Effector memory CD8-positive, alpha-beta T cell (primary cell): ENCODE measurements around the gene PPIL1.

Experiments
- ATAC-seq: fragments of 150-1000 bp; cut with Tn5 transposase; replicated peaks from 2 replicates; pipeline ENCODE4 v1.10.0; 2021; ENCODE audit warnings: mild to moderate bottlenecking, moderate library complexity
- DNase-seq, 3 experiments: peaks; one replicate each; pipeline ENCODE4 v3.0.0; 2021
- H3K27ac Mint-ChIP-seq, 2 donors: one replicate each; pipeline ENCODE4 v1.8.0; 2022; ENCODE audit warnings: mild to moderate bottlenecking in 2 of 2, mixed read lengths in 2 of 2, moderate library complexity in 2 of 2
- H3K27me3 Mint-ChIP-seq, 2 donors: one replicate each; pipeline ENCODE4 v1.8.0; 2022; ENCODE audit warnings: mixed read lengths in 2 of 2
- H3K36me3 Mint-ChIP-seq: one replicate; pipeline ENCODE4 v1.8.0; 2022; ENCODE audit warnings: mild to moderate bottlenecking, moderate library complexity, mixed read lengths; ENCODE audit not compliant: insufficient read depth
- H3K4me1 Mint-ChIP-seq, 2 donors: one replicate each; pipeline ENCODE4 v1.8.0; 2022; ENCODE audit warnings: low read depth in 2 of 2, mixed read lengths in 2 of 2
- H3K4me3 Mint-ChIP-seq, 2 donors: one replicate each; pipeline ENCODE4 v1.8.0; 2022; ENCODE audit warnings: mild to moderate bottlenecking in 2 of 2, mixed read lengths in 2 of 2, moderate library complexity in 2 of 2
- H3K9me3 Mint-ChIP-seq, 2 donors: one replicate each; pipeline ENCODE4 v1.8.0; 2022; ENCODE audit warnings: mixed read lengths in 2 of 2

The PPIL1 gene

DNA sequence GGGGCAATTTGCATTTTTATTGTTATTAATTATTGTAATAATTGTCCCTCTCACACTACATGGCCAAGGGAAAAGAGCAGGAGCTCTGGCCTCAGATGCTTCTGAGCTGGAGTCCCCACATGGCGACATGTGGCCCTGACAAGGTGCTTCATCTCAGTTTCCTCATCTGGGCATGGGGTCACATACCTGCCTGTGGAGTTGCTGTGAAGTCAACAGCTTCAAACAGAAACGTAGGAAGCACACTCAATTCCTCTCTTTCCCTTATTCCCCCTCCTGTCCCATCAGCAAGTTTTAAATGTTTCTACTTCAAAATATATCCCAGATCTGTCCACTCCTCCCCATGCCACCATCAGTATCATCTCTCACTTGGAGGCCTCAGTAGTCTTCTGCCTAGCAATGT, 44.0 kb downstream of the PPIL1 start:
- peaks cover 3% of the 10 kb centered on the region for H3K36me3 Mint-ChIP-seq
- H3K27me3 Mint-ChIP-seq: peaks cover 17 to 25% of the 10 kb centered on the region in 2 donors
- no peak overlapping the region for H3K27ac Mint-ChIP-seq
- DNase-seq: no peak
- no peak for ATAC-seq
- no peaks in the 10 kb centered on the region for H3K9me3 Mint-ChIP-seq
- H3K4me1 Mint-ChIP-seq: peaks cover 0 to 6% of the 10 kb centered on the region in 2 donors
- no peak overlapping the region for H3K4me3 Mint-ChIP-seq

DNA sequence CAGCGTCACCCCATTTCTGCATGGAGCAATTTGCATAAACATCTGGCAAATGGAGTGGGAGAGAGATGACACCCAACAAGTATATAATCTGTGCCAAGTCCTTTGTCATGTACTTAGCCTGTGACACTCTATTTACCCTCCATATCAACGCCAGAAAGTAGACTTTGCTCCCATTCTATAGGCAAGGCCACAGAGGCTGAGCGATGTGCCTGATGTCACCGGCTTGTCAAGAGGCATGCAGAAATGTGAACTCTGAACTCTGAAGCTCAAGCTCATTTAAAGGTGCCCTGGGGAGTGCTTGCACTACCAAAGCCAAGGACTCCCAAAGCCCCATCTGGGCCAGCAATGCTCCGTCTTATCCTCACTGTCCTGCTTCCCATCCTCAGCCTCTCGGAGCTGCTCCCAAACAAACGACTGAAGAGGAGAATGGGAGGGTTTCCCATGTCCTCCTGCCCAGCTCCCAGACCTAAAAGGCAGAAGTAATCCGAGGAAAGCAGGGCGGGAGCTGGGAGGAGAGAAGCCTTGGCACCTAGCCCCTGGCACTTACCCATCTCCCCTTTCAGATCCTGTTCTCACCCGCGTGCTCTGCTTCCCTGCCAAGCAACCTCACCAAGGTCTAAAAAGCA, 44.6 kb downstream of the PPIL1 start:
- DNase-seq (no peak), ATAC-seq (no peak)
- Mint-ChIP-seq H3K9me3 (no peaks in the 10 kb centered on the region), H3K36me3 (peaks cover 3% of the 10 kb centered on the region), H3K4me3 (no peak overlapping the region), H3K27ac (no peak overlapping the region), H3K27me3 (peaks cover 21 to 30% of the 10 kb centered on the region in 2 donors), H3K4me1 (peaks cover 0 to 6% of the 10 kb centered on the region in 2 donors)

DNA sequence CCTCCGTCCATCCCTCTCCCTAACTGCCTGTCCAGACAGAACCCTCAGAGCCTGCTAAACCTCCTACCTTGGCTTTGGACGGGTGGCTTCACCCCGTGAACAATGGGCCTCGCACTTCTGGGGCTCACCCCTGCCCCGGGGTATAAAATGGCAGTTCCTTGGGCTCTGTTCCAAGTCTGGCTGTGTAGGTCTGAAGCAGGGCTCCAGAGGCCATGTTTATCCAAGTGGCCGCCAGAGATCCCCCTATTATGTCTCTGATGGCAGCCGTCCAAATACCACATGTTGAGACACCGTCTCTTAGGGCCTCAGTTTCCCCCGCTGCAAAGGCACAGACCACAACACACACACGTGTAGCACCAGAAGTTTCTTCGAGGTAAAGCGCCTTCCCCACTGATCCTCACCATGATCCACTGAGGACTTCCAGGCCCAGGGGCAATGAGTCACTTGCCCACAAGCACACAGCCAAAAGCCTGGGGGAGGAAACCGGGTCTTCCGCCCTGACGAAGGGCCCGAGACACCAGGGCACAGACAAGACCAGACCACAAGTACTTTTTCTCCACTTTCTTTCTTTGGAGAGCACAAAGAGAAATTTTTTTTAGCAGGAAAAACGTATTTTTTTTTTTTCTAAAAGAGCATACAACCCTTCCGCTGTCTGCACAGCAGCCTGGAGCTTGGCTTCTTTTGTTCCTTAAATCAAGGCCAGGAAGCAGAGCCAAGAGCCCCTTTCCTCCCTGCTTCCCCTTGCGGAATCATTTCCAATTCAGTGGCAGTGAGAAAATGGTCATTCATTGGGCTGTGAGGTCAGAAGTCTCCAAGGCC, 47.1 kb downstream of the PPIL1 start:
- DNase-seq: no peak
- H3K27ac Mint-ChIP-seq: no peak overlapping the region

DNA sequence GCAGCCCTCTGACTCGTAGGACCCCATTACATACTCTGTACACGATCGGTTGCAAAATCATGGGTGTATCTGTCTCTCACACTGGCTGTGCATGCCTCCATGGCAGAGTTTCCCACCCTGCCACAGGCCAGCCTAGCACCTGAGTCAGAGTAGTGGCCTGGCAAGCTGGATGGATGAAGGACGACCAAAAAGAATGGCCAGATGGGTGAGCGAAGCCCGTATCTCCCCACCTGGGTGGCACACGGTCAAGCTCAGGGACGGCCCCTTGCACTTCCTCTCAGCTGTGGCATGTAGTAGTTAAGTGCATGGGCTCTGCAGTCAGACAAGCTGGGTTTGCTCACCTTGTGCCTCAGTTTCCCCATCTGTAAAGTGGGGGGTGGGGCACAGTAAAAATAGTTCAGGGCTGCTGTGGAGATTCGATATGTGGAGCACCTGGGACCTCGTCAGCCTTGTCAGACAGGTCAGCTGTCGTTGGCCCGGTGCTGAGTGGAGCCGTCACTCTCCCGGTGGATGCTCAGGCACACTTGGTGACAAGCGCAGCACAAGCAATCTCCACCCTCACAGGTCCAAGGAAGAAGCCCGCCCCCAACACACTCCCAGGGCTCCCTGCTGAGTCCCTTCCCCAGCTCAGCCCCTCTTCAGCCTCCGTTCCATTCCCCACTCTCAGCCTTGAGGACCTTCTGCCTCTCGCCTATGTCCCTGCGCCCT, 47.9 kb downstream of the PPIL1 start:
- ATAC-seq (no peak), DNase-seq (no peak)
- H3K4me1 Mint-ChIP-seq: peaks cover 0 to 6% of the 10 kb centered on the region in 2 donors
- H3K27ac Mint-ChIP-seq: no peak overlapping the region
- peaks cover 21 to 56% of the 10 kb centered on the region in 2 donors for H3K27me3 Mint-ChIP-seq
- no peaks in the 10 kb centered on the region for H3K36me3 Mint-ChIP-seq
- no peaks in the 10 kb centered on the region for H3K9me3 Mint-ChIP-seq
- H3K4me3 Mint-ChIP-seq: no peak overlapping the region

More for the DNA sequence above, 47.1 kb downstream of the PPIL1 start:
- ATAC-seq: no peak
- Mint-ChIP-seq H3K27me3 (peaks cover 21 to 53% of the 10 kb centered on the region in 2 donors), H3K4me3 (no peak overlapping the region), H3K36me3 (no peaks in the 10 kb centered on the region), H3K9me3 (no peaks in the 10 kb centered on the region), H3K4me1 (peaks cover 0 to 6% of the 10 kb centered on the region in 2 donors)

DNA sequence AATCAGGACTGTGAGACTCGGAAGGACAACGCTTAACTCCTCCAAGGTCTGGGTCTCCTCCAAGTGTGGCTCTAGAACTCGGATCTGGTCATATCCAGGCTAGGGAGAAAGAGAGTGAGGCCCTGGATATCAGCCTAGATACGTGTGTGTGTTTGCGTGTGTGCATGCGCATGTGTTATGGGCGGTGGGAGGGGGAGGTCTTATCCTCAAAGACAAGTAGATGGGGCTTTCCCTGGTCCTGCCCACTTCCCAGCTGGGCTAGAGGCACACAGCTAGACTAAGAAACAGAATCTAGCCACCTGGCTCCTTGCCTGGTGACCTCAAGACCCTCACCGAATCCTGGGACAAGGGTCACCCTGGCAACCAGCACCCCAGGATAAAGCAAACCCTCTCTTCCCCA, 48.6 kb downstream of the PPIL1 start:
- Mint-ChIP-seq H3K9me3 (no peaks in the 10 kb centered on the region), H3K4me3 (no peak overlapping the region), H3K27me3 (peaks cover 21 to 56% of the 10 kb centered on the region in 2 donors), H3K36me3 (no peaks in the 10 kb centered on the region), H3K4me1 (peaks cover 0 to 6% of the 10 kb centered on the region in 2 donors), H3K27ac (no peak overlapping the region)
- ATAC-seq (no peak), DNase-seq (no peak)

DNA sequence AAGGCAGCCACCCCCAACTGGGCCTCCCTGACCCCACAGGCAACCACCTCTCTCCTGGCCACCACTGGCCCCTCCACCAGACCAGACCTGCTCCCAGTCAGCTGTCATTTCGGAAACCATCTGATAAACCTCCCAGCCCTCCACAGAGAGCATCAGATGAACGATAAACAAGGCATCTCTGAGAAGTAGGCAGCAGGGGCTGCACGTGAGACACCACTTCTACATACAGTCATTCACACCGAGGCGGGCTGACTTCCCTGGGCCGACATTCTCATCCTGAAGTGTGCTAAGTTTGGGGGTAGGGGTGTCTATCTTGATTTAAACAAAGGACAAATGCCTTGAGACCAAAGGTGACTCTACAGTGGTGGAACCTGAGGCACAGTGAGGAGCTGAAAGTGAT, 49.2 kb downstream of the PPIL1 start:
- Mint-ChIP-seq H3K4me3 (no peak overlapping the region), H3K9me3 (no peaks in the 10 kb centered on the region), H3K36me3 (no peaks in the 10 kb centered on the region), H3K27ac (no peak overlapping the region), H3K4me1 (peaks cover 0 to 6% of the 10 kb centered on the region in 2 donors), H3K27me3 (peaks cover 21 to 56% of the 10 kb centered on the region in 2 donors)
- ATAC-seq: no peak
- DNase-seq: no peak

DNA sequence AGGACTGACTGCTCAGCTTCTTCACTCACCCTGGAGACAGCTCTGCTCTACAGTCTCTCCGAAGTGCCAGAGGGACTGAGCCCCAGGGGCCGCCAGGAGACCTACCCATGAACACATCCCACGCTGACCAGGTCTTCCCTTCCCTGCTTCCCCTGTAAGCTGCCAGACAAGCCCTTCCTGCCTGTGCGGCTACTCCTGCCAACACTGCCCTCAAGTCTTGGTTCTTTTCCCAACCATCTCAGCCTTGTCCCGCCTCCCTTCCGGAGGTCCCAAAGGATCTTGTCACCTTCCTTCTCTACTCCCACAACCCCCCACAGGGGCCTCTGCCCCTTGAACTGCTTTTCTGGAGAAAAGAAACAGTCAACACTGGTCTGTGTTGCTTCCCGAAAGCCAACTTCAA, 50.4 kb downstream of the PPIL1 start:
- Mint-ChIP-seq H3K36me3 (no peaks in the 10 kb centered on the region), H3K4me1 (peaks cover 0 to 6% of the 10 kb centered on the region in 2 donors), H3K4me3 (no peak overlapping the region), H3K27ac (no peak overlapping the region), H3K9me3 (no peaks in the 10 kb centered on the region), H3K27me3 (peaks cover 21 to 56% of the 10 kb centered on the region in 2 donors)
- DNase-seq (no peak), ATAC-seq (no peak)

DNA sequence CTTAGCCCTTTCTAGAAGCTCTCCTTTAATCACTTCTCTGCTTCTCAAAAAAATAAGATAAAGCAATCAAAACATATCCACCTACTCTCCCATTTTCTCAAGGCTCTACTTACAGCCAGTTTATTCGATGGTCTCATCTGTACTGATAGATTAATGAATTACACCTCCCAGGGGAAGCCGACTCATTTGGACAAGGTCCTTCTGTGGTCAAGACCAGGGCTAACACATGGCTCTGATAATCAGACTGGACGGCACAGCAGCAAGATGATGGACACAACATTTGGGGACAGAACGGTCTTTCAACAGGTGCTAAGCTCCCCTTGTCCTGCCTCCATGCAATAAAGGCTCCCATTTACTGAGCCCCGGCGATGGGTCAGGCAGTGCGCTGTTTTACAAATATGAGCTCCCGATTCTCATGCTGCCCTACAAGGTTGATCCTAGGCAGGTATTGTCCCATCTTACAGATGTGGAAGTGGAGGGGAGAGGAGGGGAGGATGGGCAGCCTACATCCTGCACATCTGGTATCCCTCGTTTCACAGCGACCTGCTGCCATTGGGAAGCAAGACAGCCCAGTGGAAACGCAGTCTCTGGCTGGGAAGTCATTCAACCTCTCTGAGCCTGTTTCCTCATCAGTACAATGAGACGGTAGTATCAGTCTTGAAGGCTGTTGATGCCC, 51.0 kb downstream of the PPIL1 start:
- ATAC-seq: no peak
- peaks cover 21 to 56% of the 10 kb centered on the region in 2 donors for H3K27me3 Mint-ChIP-seq
- H3K9me3 Mint-ChIP-seq: no peaks in the 10 kb centered on the region

DNA sequence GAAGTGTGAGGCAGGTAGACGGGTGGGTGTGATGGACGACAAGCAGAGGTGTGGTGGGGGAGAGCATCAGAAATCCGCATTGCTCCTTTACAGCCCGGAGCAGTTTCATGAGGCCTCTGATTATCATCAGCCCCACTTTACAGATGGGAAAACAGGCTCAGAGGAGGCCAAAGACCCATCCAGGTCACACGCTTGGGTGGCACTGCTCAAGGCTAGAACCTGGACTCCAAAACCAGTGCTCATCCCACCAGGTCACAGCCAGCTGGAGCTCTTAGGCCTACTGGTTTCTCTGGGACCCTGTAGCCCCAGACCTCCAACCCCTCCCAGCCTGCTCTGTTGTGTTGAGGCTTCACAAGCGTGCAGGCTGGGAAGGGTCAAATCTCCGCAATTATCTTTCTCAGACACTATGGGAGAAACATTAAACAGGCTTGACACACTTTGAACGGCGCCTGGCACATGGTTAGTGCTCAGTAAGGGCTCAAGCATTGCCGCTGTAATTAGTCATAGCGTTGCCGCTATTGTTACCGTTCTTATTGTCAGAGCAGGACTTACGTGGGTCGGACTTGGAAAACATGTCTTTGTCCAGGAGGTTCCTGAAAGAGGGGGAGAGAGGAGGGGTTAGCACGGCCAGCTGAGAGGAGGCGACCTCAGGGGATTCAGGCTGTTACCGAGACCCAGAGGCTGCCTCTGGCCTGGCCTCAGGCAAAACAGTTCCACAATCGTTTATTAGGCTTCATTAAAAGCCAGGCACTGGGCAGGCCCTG, 51.9 kb downstream of the PPIL1 start:
- Mint-ChIP-seq H3K4me1 (peaks cover 0 to 5% of the 10 kb centered on the region in 2 donors), H3K9me3 (no peaks in the 10 kb centered on the region), H3K27me3 (peaks cover 27 to 53% of the 10 kb centered on the region in 2 donors), H3K27ac (no peak overlapping the region), H3K4me3 (no peak overlapping the region), H3K36me3 (no peaks in the 10 kb centered on the region)
- no peak for ATAC-seq
- DNase-seq: no peak

More for the DNA sequence above, 51.0 kb downstream of the PPIL1 start:
- peaks cover 0 to 6% of the 10 kb centered on the region in 2 donors for H3K4me1 Mint-ChIP-seq
- no peaks in the 10 kb centered on the region for H3K36me3 Mint-ChIP-seq
- DNase-seq: no peak
- no peak overlapping the region for H3K4me3 Mint-ChIP-seq
- H3K27ac Mint-ChIP-seq: no peak overlapping the region

DNA sequence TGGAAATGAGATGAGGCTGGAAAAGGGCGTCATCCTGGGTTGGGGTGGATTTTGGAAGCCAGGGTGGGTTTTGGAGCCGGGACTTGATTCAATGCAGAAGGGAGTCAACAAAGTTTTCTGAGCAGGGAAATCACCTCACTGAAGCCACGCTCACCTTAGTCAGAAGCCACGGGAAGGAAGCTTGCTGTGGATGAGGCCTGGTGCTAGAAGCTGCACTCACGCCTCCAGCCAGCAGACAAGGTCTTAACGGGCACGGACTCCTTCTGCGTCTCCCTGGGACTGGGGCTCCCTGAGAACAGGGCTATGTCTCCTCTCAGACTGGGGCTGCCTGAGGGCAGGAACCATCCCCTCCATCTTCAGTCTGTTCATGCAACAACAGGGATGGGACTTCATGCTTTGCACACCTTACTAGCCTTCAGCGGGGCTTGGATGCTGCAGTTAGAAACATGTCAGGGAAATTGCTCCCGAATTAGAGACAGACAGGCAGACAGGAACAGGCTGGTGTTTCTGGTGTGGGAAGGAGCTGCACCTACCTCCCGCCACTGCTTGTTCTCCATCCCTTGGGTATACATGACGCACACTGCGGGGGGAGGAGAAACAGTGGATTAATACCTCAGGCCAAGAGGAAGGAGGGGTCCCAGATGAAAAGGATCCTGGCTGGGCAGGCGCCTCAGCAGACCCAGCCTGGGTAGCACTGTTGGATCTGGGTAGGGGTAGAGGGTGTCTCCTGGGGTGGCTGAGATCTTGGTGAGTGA, 52.8 kb downstream of the PPIL1 start:
- Mint-ChIP-seq H3K27ac (no peak overlapping the region), H3K27me3 (peaks cover 18 to 44% of the 10 kb centered on the region in 2 donors), H3K4me1 (no peaks in the 10 kb centered on the region), H3K9me3 (no peaks in the 10 kb centered on the region), H3K4me3 (no peak overlapping the region), H3K36me3 (no peaks in the 10 kb centered on the region)
- ATAC-seq: no peak
- DNase-seq: no peak

DNA sequence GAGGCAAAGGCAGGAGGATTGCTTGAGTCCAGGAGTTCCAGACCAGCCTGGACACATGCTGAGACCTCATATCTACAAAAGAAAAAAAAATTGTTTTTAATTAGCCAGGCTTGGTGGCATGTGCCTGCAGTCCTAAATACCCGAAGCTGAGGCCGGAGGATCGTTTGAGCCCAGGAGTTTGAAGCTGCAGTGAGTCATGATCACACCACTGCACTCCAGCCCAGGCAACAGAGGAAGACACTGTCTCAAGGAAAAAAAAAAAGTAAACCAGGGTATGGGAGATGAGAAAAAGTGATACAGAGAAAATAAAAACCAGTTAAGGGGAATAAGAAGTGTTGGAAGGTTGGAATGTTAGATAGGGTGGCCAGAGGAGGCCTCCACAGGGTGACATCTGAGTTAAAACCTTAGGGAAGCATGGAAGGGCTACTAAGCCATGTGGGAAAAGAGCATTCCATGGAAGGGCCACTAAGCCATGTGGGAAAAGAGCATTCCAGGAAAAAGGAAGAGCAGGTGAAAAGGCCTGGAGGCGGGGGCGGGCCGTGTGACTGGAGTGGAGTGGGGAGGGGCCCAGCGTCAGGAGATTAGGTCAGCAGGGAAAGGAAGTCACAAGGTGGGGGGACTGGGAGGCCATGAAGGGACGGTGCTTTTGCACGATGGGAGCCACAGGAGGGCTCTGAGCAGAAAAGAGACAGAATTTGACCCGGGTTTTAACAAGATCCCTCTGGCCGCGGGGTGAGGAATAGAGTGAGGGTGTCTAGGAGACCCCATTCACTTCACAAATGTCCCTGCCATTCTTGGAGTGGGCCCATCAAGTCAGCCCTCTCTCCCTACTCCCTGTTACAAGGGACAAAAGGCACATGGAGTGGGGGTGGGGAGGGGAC, 53.7 kb downstream of the PPIL1 start:
- DNase-seq (no peak), ATAC-seq (no peak)
- Mint-ChIP-seq H3K27ac (no peak overlapping the region), H3K36me3 (no peaks in the 10 kb centered on the region), H3K4me3 (no peak overlapping the region), H3K9me3 (no peaks in the 10 kb centered on the region), H3K27me3 (peaks cover 11 to 36% of the 10 kb centered on the region in 2 donors), H3K4me1 (no peaks in the 10 kb centered on the region)
